Activated T-helper 1 cell treated with Interleukin-2 at 50 U/mL for 16 hours (primary cell): ENCODE measurements around the gene YKT6.

ENCODE experiments used
- DNase-seq: peaks from one replicate; pipeline ENCODE4 v3.0.0-alpha.2; 2020; ENCODE audit warnings: low read depth

Gene YKT6

DNA sequence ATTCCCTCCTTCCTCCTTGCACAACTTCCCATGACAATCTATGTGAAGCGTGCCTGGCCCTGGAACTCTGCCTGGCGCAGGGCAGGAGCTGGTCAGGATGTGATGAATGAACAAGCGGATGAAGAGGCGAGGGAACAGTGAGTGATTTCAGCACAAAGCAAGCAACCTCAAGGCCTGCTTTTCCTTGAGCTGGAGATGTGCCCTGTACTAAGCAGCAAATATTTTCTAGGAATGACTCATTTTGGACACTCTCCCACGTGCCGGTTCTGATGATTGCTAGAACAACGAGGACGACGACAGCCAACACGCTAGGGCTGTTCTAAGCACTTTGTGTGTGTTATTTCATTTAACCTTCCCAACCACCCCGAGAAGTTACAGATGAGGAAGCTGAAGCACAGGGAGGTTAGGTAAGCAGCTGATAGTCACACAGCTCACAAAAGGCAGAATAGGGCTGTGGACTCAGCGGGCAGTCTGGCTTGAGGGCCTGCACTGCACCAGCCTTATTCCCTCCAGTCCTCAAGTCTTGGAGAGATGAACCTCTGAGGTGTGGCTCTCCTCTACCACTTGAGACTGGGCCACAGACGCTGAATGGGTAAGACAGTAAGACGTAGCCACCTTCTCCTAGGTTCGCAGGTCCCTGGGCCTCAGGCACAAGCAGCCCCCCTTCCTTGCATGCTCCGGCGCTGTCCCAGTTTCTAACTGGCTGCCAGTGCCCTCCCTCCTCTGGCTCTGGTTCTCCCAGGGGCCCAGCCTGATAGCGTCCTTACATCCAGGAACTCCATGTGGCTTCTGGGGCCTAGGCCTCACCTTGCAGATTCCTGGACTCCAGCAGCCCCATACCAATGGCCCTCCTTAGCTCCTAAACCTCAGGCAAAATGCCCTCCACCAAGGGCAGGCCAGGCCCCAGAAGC lies 59.0 kb downstream of the YKT6 start:
- no peak for DNase-seq

DNA sequence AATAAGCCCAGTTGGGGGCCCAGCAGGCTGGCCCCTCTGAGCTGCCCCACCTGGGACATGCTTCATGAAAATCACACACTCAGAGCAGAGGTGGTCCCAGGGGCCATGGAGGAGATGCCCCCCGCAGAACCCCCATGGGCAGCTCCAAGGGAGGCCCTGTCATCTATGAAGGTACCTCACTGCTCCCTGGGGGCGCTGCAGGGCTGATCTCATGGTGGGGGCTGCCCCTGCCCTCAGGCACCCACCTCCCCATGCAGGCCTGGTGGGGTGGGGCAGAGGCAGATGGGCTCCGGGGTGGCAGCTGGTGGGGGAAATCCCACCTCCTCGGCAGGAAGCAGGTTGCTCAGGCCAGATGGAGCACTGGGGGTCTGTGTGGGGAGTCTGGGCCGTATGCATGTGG lies 60.5 kb downstream of the YKT6 start:
- DNase-seq: no peak

DNA sequence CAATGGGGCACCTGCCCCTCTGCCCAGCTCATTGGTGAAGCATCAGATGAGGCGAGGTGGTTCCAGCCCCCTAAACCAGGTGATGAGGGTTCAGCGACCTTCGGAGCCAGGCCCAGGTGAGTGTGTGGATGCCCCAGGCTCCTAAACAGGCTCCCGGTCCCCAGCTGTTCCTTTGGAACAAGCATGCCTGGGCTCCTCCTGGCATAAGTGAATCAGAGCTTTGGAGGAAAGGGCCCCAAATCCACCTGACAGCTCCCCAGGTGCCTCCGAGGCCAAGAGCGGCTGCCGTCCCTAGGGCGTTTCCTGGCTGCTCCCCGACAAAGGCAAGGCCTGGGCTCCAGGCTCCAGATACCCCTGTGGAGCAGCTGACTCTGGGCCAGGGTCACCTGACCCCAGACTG lies 61.3 kb downstream of the YKT6 start:
- no peak for DNase-seq

DNA sequence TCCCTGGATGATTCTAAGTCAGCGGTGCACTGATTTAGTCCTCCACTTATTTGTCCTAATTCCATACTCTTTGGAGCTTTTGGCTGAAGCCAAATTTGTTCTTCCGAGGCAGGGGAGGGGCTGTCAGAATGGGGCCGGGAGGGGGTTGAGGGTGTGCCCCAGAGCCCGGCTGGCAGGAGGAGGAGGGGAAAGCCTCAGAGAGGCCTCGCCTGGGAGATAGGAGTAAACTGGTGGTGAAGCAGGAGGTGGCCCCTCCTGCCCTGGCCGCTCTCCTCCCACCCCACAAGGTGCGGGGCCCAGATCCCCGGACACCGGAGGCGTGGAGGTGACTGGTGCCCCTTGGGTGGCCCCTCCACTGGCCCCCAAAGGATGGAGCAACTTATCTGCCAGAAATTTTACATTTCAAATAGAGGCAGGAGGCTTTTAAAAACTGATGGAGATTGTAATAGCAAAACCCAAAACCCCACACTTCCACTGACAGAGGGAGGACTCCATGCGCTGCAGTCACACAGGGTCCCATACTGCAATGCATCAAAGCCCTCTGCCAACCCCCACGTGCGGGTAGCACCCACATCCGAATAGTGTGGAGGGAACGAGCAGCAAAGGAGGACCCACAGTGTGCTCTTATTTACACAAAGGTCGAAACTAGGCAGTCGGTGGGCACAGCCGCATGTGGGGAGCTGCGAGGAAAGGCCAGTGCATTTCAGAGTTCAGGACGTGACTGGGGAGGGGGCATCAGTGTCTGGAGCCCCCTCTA lies 62.7 kb downstream of the YKT6 start:
- no peak for DNase-seq
